ENCODE data around the gene HK1.
A peak's percentile ranks its signal among the peaks of the same experiment; 100 is the strongest.

Gene HK1

GRCh38 chr10:69318867-69319727 lies 40.8 kb downstream of the HK1 start (continued):
- TF ChIP-seq PATZ1 (tag by site-specific recombination; IDR thresholded peaks at IDR 0.05): peak; percentile 87
- peak; percentile 50; the same call in 1 of the 2 replicates for TF ChIP-seq KLF1 (tag by site-specific recombination; IDR thresholded peaks at IDR 0.05)
- no peak for TF ChIP-seq KLF9 (tag by site-specific recombination; IDR thresholded peaks at IDR 0.05; ENCODE audit: low read depth)
- TF ChIP-seq ZNF473 (tag by site-specific recombination; IDR thresholded peaks at IDR 0.05): no peak
- TF ChIP-seq, protein P1, sequence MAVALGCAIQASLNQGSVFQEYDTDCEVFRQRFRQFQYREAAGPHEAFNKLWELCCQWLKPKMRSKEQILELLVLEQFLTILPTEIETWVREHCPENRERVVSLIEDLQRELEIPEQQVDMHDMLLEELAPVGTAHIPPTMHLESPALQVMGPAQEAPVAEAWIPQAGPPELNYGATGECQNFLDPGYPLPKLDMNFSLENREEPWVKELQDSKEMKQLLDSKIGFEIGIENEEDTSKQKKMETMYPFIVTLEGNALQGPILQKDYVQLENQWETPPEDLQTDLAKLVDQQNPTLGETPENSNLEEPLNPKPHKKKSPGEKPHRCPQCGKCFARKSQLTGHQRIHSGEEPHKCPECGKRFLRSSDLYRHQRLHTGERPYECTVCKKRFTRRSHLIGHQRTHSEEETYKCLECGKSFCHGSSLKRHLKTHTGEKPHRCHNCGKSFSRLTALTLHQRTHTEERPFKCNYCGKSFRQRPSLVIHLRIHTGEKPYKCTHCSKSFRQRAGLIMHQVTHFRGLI (tag by site-specific recombination; IDR thresholded peaks at IDR 0.05): no peak
- TF ChIP-seq, protein P2, sequence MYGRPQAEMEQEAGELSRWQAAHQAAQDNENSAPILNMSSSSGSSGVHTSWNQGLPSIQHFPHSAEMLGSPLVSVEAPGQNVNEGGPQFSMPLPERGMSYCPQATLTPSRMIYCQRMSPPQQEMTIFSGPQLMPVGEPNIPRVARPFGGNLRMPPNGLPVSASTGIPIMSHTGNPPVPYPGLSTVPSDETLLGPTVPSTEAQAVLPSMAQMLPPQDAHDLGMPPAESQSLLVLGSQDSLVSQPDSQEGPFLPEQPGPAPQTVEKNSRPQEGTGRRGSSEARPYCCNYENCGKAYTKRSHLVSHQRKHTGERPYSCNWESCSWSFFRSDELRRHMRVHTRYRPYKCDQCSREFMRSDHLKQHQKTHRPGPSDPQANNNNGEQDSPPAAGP (tag by site-specific recombination; IDR thresholded peaks at IDR 0.05): no peak
- TF ChIP-seq ZFP37 (tag by site-specific recombination; IDR thresholded peaks at IDR 0.05): peak; percentile 41; the same call in 1 of the 2 replicates
- TF ChIP-seq EGR2 (tag by site-specific recombination; IDR thresholded peaks at IDR 0.05; ENCODE audit: low read depth): 0 out of 2 replicates have a peak, but pooled peaks have one; percentile 33
- TF ChIP-seq, protein P3, sequence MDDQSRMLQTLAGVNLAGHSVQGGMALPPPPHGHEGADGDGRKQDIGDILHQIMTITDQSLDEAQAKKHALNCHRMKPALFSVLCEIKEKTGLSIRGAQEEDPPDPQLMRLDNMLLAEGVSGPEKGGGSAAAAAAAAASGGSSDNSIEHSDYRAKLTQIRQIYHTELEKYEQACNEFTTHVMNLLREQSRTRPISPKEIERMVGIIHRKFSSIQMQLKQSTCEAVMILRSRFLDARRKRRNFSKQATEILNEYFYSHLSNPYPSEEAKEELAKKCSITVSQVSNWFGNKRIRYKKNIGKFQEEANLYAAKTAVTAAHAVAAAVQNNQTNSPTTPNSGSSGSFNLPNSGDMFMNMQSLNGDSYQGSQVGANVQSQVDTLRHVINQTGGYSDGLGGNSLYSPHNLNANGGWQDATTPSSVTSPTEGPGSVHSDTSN (CRISPR knock-in tag; IDR thresholded peaks at IDR 0.05): no peak
- no peak for TF ChIP-seq ZNF140 (tag by site-specific recombination; IDR thresholded peaks at IDR 0.05)

GRCh38 chr10:69319841-69320316 lies 41.6 kb downstream of the HK1 start:
- 0 out of 2 replicates have a peak, but pooled peaks cover 3% of the 10 kb centered on the region for H3K4me1 ChIP-seq (ENCODE audit: control insufficient read depth, insufficient read depth, low read length)
- H3K27ac ChIP-seq (ENCODE audit: extremely low read depth, low read depth, low read length): no peak overlapping the region
- ChIA-PET CTCF (interaction anchor here (1.2 kb wide), 1 partner anchor 71 kb away, joined by 5 read pairs; no protein-coding TSS in a partner anchor), POLR2A (interaction anchor here (0.5 to 1.4 kb wide), 4 partner anchors 13 to 69 kb away, joined by 3 to 6 read pairs (median 4); partner anchors contain the start of gene HK1)
- TF ChIP-seq ZNF211 (tag by site-specific recombination; IDR thresholded peaks at IDR 0.05; ENCODE audit: low read depth) (no peak), ZIC2 (tag by site-specific recombination; IDR thresholded peaks at IDR 0.05) (peak; percentile 83), KLF16 (tag by site-specific recombination; IDR thresholded peaks at IDR 0.05) (no peak), SCRT1 (tag by site-specific recombination; IDR thresholded peaks at IDR 0.05; ENCODE audit: borderline replicate concordance) (peak; percentile 97), SCRT2 (tag by site-specific recombination; IDR thresholded peaks at IDR 0.05) (peak; percentile 98), GLIS1 (tag by site-specific recombination; IDR thresholded peaks at IDR 0.05) (peak; percentile 69)
- TF ChIP-seq, protein P4, sequence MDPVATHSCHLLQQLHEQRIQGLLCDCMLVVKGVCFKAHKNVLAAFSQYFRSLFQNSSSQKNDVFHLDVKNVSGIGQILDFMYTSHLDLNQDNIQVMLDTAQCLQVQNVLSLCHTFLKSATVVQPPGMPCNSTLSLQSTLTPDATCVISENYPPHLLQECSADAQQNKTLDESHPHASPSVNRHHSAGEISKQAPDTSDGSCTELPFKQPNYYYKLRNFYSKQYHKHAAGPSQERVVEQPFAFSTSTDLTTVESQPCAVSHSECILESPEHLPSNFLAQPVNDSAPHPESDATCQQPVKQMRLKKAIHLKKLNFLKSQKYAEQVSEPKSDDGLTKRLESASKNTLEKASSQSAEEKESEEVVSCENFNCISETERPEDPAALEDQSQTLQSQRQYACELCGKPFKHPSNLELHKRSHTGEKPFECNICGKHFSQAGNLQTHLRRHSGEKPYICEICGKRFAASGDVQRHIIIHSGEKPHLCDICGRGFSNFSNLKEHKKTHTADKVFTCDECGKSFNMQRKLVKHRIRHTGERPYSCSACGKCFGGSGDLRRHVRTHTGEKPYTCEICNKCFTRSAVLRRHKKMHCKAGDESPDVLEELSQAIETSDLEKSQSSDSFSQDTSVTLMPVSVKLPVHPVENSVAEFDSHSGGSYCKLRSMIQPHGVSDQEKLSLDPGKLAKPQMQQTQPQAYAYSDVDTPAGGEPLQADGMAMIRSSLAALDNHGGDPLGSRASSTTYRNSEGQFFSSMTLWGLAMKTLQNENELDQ (tag by site-specific recombination; IDR thresholded peaks at IDR 0.05; ENCODE audit: low read depth): no peak
- TF ChIP-seq, protein P5, sequence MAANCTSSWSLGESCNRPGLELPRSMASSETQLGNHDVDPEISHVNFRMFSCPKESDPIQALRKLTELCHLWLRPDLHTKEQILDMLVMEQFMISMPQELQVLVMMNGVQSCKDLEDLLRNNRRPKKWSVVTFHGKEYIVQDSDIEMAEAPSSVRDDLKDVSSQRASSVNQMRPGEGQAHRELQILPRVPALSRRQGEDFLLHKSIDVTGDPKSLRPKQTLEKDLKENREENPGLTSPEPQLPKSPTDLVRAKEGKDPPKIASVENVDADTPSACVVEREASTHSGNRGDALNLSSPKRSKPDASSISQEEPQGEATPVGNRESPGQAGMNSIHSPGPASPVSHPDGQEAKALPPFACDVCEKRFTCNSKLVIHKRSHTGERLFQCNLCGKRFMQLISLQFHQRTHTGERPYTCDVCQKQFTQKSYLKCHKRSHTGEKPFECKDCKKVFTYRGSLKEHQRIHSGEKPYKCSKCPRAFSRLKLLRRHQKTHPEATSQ (tag by site-specific recombination; IDR thresholded peaks at IDR 0.05): no peak
- no peaks in the 10 kb centered on the region for H3K9me3 ChIP-seq (ENCODE audit: control insufficient read depth, insufficient read depth, low read depth, low read length)
- peak overlapping the region; percentile 82 for H3K4me3 ChIP-seq (ENCODE audit: low read depth, low read length)
- H3K36me3 ChIP-seq (ENCODE audit: control insufficient read depth in 2 of 2, insufficient read depth in 1 of 2, low read length in 2 of 2): no peaks in the 10 kb centered on the region

Measured in HEK293 (cell line).